GM18498 (cell line): ENCODE results near the gene TRMT10B.
A peak's percentile ranks its signal among the peaks of the same experiment; 100 is the strongest.
"Not testable (repeated sequence)": the region's sequence is repeated elsewhere in the genome, so short reads cannot be mapped to it uniquely, and the experiment has no call there.

Experiments
- ATAC-seq: cut with Tn5 transposase; IDR thresholded peaks from one replicate; pipeline ENCODE4 v1.9.1; 2021; ENCODE audit warnings: mild to moderate bottlenecking, moderate library complexity; ENCODE audit not compliant: unreplicated experiment

TRMT10B gene

DNA sequence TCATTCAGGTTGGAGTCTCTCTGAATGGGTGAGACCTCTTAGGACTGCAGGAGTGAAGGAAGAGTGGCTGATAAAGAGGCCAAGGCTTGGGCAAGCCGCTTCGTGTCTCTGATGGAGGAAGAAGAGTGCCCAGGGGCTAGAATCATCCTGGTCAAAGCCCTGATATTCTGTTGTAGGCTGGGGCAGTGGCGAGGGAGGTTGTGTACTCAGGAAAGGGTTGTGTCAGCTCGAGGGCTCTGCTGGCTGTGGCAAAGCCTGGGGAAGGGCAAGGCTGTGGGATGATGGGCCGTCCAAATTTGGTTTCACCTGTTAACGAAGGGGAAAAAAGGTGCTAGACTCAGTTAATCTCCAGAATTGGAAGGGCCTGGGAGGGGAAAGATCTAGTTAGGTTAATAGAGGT is 2.4 kb upstream of the TRMT10B start:
- no peak for ATAC-seq

GRCh38 chr9:37751704-37752103 is 1.9 kb upstream of the TRMT10B start:
- not testable (repeated sequence) for ATAC-seq

DNA sequence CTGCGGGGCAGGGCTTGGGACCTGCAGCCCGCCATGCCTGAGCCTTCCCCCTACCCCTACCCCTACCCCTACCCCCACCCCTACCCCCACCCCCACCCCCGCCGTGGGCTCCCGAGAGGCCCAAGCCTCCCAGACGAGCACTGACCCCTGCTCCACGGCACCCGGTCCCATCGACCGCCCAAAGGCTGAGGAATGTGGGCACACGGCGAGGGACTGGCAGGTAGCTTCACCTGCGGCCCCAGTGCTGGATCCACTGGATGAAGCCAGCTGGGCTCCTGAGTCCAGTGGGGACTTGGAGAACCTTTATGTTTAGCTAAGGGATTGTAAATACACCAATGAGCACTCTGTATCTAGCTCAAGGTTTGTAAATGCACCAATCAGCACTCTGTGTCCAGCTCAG is 1.5 kb upstream of the TRMT10B start:
- not testable (repeated sequence) for ATAC-seq

GRCh38 chr9:37752642-37753488 is 740 bp upstream of the TRMT10B start:
- no peak for ATAC-seq

- ATAC-seq = no peak
Measured at GRCh38 chr9:37758747-37759146, 5.1 kb downstream of the TRMT10B start.

GRCh38 chr9:37760416-37761161 is 7.0 kb downstream of the TRMT10B start:
- no peak for ATAC-seq

DNA sequence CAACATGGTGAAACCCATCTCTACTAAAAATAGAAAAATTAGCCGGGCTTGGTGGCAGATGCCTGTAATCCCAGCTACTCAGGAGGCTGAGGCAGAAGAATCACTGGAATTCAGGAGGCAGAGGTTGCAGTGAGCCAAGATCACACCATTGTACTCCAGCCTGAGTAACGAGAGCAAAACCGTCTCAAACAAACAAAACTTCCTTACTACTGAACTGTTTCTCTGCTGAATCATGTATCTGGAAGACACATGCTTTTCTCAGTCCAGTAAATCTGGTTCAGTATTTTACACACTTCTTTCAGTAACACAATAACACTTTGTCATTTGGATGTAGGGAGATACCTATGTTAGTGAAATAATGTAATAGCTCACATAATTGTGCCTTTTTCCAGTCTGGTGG is 7.9 kb downstream of the TRMT10B start:
- no peak for ATAC-seq

- ATAC-seq = not testable (repeated sequence)
Measured at GRCh38 chr9:37765263-37765662, 11.7 kb downstream of the TRMT10B start.

DNA sequence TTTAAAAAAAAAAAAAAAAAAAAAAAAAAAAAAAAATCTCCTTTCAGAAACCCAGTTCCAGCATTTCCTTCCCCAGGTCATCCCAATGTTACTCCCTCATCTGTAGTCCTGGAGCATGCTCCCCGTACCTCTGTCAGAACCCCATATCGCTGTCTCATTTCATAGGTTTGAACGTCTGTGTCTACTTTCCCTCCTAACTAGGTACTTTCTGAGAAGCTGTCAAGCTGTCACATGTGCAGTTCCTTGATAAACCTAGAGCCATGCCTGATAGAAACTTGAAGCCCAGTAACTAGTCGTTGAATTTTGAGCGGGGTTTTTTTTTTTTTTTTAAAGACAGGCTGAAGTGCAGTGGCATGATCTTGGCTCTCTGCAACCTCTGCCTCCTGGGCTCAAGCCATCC is 15.7 kb downstream of the TRMT10B start:
- no peak for ATAC-seq

- no peak for ATAC-seq
Measured at GRCh38 chr9:37769995-37770394, 16.4 kb downstream of the TRMT10B start.

- ATAC-seq = no peak
Measured at GRCh38 chr9:37775216-37775919, 21.8 kb downstream of the TRMT10B start.

DNA sequence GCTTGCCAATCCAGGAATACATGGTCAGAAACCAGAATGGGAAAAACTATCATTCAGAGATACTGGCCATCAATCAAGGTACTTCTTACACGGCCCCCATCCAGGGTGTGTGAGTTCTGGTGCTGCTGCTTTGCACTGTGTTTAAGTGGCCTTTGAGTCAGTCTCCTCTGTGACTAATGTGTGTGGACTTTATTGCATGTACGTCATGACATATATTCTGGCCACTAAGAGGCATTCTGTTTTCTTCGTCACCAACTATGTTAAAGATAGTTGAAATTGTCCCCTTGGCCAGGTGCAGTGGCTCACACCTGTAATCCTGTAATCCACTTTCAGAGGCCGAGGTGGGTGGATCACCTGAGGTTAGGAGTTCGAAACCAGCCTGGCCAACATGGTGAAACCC is 22.7 kb downstream of the TRMT10B start:
- ATAC-seq = no peak

- ATAC-seq = no peak
Measured at GRCh38 chr9:37778534-37778933, 24.9 kb downstream of the TRMT10B start.

DNA sequence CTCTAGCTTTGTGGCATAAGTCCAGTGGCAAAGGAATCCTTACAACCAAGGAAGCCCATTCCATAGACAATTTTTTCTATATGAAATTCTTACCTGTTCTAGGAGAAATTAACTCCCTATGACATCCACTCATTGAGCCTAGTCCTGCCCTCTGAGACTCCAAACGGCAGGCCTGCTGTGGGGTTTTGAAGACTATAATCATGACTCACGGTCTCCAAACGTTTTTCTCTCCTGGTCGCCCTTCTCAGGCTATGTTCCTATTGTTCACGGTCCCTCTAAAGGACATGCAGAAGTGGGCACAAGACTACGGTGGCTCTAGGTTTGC is 30.6 kb downstream of the TRMT10B start:
- no peak for ATAC-seq

DNA sequence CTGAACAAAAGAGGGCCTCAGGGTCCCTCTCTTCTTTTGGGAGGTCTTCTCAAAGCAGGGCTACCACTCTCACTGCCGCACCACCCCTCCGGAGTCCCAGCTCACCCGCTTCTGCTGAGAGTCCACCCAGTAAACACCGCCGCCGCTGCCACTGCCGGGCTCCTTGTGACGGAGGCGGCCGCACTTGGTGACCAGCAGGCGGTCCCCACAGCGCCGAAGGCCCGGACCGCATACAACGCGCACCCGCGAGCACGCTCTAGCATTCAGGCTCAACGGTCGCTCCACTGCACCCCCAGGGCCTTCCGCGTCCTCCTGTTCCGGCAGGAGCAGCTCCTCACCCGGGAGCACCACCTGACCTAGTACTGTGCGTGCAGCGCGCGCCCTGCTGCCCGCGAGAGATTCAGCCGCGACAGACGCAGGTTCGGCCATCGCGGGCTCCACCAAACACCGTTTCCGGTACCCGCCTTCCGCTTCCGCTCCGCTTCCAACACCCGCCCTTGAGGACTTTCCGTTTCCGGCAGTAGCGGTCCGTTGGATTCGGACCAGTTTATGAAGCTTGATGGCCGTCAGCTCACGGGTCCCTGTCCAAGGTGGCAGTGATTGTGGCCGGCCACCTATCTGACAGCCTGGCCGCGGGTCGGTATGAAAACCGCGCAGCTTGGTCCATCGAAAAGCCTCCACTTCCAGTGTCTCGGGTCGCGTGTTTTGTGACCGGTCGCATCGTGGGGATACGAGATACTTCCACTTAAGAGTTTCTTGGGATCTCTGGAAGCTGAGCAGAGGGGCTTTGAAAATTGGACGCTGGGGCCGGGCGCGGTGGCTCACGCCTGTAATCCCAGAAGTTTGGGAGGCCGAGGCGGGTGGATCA is 31.2 kb downstream of the TRMT10B start, which contains the start of gene EXOSC3:
Gene EXOSC3 (minus strand): TSS at position 449 of the 868 bp plus-strand sequence. CDS start 20 bp downstream, at position 429.
- peak; percentile 93 for ATAC-seq

GRCh38 chr9:37787059-37787458 is 33.5 kb downstream of the TRMT10B start:
- ATAC-seq = no peak

- no peak for ATAC-seq
Measured at GRCh38 chr9:37788332-37788731, 34.7 kb downstream of the TRMT10B start.

DNA sequence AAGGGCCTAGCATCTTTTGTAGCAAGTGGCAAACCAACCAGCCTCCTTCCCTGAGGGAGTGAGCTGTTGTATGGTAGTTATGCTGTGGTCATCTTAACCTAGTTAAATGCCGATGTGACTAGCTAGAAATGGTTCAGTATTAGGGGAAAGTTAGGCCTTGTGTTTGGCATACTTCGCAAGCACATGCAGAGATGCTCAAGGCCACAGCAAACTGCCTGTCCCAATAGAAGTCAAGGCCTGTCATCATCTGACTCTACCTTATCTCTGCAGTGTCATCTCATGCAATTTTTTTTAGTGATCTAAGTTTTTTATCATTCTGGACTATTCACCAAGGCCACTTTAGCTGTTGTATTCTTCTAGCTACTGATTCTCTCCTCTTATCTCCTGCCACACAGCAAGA is 36.5 kb downstream of the TRMT10B start:
- no peak for ATAC-seq

GRCh38 chr9:37792122-37792521 is 38.5 kb downstream of the TRMT10B start:
- ATAC-seq = no peak

GRCh38 chr9:37796232-37796631 is 42.6 kb downstream of the TRMT10B start:
- ATAC-seq = no peak

GRCh38 chr9:37798677-37799076 is 45.1 kb downstream of the TRMT10B start:
- no peak for ATAC-seq
